Measurements from ENCODE around the gene ATP6V0D1. TPM values are rescaled to one million over a fixed set of nuclear protein-coding genes. Genes with fewer than 3 reads are reported as not detected.
A peak's percentile ranks its signal among the peaks of the same experiment; 100 is the strongest.

The ATP6V0D1 gene
- total RNA-seq, 6 experiments from 2014 or later: 102 to 130 (median 118) TPM

- TF ChIP-seq CTCF (IDR thresholded peaks at IDR 0.05): no peak
- H3K27me3 Mint-ChIP-seq (ENCODE audit: insufficient read depth): no peaks in the 10 kb centered on the region; the same call in 1 of the 2 replicates
- no peak overlapping the region for H3K27ac Mint-ChIP-seq
- no peak for DNase-seq
- no peaks in the 10 kb centered on the region for H3K9me3 Mint-ChIP-seq
- H3K4me3 Mint-ChIP-seq: no peak overlapping the region
- H3K4me1 Mint-ChIP-seq (ENCODE audit: low read depth): peaks cover 37% of the 10 kb centered on the region
- H3K36me3 Mint-ChIP-seq (ENCODE audit: low read depth): no peaks in the 10 kb centered on the region; the same call in 1 of the 2 replicates
Measured at GRCh38 chr16:67463691-67464090, 17.3 kb downstream of the ATP6V0D1 start.

DNA sequence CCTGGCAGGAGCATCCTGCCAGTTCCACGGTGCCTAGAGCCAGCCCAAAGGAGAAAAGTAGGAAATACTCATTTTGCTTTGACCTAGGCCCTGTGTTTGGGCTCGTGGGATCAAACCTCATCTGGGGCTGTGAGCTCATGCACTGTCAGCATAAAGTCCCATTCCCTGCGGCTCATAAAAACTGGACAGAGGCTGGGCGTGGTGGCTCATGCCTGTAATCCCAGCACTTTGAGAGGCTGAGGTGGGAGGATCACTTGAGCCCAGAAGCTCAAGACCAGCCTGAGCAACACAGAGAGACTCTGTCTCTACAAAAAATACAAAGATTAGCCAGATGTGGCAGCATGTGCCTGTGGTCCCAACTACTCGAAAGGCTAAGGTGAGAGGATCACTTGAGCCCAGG, 17.9 kb downstream of the ATP6V0D1 start:
- TF ChIP-seq CTCF (IDR thresholded peaks at IDR 0.05): no peak
- Mint-ChIP-seq H3K27ac (peak overlapping the region; percentile 63), H3K4me1 (ENCODE audit: low read depth) (peaks cover 44% of the 10 kb centered on the region), H3K9me3 (no peaks in the 10 kb centered on the region), H3K27me3 (ENCODE audit: insufficient read depth) (no peaks in the 10 kb centered on the region; the same call in 1 of the 2 replicates), H3K4me3 (no peak overlapping the region), H3K36me3 (ENCODE audit: low read depth) (no peaks in the 10 kb centered on the region; the same call in 1 of the 2 replicates)
- DNase-seq: peak; percentile 24

DNA sequence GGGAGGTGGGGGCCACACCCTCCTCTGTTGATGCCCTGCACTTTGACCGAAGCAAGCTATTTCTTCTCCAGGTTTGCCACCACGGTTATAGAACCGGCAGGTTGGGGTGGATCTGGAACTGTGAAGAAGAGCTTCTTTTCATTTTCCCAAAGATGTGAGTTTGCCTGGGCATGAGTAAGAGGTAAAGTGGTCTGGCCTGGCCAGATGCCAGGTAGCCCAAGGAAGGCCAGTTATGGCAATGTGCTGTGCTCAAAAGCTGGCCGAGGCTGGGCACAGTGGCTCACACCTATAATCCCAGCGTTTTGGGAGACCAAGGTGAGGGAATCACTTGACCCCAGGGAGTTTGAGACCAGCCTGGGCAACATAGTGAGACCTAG, 18.7 kb downstream of the ATP6V0D1 start:
- no peak for TF ChIP-seq CTCF (IDR thresholded peaks at IDR 0.05)
- Mint-ChIP-seq H3K9me3 (no peaks in the 10 kb centered on the region), H3K4me1 (ENCODE audit: low read depth) (peaks cover 45% of the 10 kb centered on the region), H3K36me3 (ENCODE audit: low read depth) (no peaks in the 10 kb centered on the region; the same call in 1 of the 2 replicates), H3K27me3 (ENCODE audit: insufficient read depth) (no peaks in the 10 kb centered on the region), H3K4me3 (no peak overlapping the region), H3K27ac (0 out of 2 replicates have a peak overlapping the region, but pooled peaks have one; percentile 33)
- DNase-seq: no peak

DNA sequence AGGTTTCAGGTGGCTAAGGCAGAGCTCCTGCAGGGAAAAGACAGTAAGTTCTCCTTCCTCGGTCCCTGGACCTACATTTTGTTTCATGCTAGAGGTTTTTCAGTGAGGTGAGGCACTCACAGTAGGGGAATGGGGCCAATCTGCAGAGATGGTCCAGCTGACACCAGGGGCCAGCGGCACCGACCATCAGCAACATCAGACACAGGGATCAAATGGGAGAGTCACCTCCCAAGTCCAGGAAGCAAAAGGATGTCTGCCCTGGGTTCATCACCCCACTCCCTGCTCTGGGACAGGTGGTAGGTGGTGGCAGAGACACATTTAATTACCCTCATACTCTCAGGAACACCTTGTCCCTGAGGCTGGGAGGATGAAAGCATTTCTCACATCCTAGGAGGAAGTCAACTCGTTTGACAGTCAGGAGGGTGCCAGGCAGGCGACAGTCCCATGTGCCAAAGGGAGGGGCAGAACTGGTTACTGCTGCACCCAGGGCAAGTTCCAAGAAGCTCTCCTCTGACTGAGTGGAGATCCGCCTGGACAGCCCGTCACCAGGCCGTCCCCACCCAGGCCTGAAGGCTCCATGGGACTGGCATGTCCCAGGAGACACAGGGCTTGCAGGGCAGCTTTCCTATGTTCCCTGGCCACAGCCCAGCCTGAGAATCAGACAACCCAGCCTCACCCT, 19.2 kb downstream of the ATP6V0D1 start:
- Mint-ChIP-seq H3K9me3 (no peaks in the 10 kb centered on the region), H3K4me3 (no peak overlapping the region), H3K27me3 (ENCODE audit: insufficient read depth) (no peaks in the 10 kb centered on the region), H3K27ac (no peak overlapping the region), H3K36me3 (ENCODE audit: low read depth) (no peaks in the 10 kb centered on the region; the same call in 1 of the 2 replicates), H3K4me1 (ENCODE audit: low read depth) (peaks cover 50% of the 10 kb centered on the region)
- no peak for TF ChIP-seq CTCF (IDR thresholded peaks at IDR 0.05)
- no peak for DNase-seq

- no peaks in the 10 kb centered on the region for H3K9me3 Mint-ChIP-seq
- no peak for DNase-seq
- H3K4me1 Mint-ChIP-seq (ENCODE audit: low read depth): peaks cover 58% of the 10 kb centered on the region
- no peaks in the 10 kb centered on the region for H3K27me3 Mint-ChIP-seq (ENCODE audit: insufficient read depth)
- H3K36me3 Mint-ChIP-seq (ENCODE audit: low read depth): no peaks in the 10 kb centered on the region; the same call in 1 of the 2 replicates
- H3K4me3 Mint-ChIP-seq: no peak overlapping the region
- no peak overlapping the region for H3K27ac Mint-ChIP-seq
- TF ChIP-seq CTCF (IDR thresholded peaks at IDR 0.05): no peak
Measured at GRCh38 chr16:67460961-67461360, 20.0 kb downstream of the ATP6V0D1 start.
